GM20000 (cell line): ENCODE measurements around the gene MPST.

Experiments used
- DNase-seq: peaks from one replicate; pipeline ENCODE4 v3.0.0; 2012; ENCODE audit warnings: low spot score
- TF ChIP-seq, protein P1 (sequence below): IDR thresholded peaks from 2 replicates; pipeline ENCODE4 v1.5.1; 2012; ENCODE audit warnings: mild to moderate bottlenecking, control low read depth; ENCODE audit errors: extremely low read depth, missing control alignments

The MPST gene

DNA sequence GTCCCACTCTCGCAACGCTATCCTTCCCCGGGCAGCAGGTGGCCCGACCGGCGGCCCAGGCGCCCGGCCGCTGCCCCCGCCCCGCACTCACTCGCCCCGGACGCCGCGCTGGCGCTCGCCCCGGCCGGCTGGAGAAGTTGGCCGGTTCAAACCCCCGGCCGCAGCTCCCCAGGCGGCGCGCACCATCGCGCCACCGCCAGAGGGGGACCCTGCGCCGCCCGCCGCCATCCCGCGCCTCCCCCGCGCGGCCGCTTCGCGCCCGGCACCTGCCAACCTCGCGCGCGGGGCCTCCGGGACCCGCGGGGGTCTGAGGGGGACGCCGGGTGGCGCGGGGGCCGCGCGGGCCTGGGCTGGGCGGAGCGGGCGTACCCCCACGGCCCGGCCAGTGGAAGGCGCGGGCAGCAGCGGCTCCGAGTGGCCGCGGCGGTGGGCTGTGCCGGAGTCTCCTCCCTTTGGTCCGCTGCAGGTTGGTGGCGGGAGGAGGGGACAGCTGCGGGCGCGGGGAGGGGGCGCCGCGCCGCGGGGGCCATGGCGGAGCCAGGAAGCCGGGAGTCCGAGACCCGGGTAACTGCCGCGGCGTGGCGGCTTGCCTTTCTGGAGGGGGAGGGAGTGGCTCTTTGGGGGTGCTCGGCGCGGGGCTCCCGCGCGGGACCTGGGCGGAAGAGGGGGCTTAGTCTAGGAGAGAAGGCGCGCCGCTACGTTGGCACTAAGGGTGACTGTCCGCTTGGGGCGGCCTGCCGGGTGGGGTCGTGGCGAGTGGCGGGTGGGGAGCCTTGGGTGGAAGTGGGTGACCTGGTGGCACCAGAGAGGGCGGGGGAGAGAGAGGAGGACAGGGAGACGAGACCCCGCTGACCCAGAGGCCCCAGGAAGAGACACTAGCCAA, at the start of gene MPST, which contains the start of gene TST:
TSS of gene MPST (plus strand) at position 434 of the 883 bp plus-strand sequence. CDS start at position 529, 95 bp downstream.
TSS of gene TST (minus strand) at position 139 of the 883 bp plus-strand sequence. CDS start 715 bp downstream, outside the sequence.
- TF ChIP-seq, protein P1, sequence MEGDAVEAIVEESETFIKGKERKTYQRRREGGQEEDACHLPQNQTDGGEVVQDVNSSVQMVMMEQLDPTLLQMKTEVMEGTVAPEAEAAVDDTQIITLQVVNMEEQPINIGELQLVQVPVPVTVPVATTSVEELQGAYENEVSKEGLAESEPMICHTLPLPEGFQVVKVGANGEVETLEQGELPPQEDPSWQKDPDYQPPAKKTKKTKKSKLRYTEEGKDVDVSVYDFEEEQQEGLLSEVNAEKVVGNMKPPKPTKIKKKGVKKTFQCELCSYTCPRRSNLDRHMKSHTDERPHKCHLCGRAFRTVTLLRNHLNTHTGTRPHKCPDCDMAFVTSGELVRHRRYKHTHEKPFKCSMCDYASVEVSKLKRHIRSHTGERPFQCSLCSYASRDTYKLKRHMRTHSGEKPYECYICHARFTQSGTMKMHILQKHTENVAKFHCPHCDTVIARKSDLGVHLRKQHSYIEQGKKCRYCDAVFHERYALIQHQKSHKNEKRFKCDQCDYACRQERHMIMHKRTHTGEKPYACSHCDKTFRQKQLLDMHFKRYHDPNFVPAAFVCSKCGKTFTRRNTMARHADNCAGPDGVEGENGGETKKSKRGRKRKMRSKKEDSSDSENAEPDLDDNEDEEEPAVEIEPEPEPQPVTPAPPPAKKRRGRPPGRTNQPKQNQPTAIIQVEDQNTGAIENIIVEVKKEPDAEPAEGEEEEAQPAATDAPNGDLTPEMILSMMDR = no peak
- peak; percentile 95 for DNase-seq

DNA sequence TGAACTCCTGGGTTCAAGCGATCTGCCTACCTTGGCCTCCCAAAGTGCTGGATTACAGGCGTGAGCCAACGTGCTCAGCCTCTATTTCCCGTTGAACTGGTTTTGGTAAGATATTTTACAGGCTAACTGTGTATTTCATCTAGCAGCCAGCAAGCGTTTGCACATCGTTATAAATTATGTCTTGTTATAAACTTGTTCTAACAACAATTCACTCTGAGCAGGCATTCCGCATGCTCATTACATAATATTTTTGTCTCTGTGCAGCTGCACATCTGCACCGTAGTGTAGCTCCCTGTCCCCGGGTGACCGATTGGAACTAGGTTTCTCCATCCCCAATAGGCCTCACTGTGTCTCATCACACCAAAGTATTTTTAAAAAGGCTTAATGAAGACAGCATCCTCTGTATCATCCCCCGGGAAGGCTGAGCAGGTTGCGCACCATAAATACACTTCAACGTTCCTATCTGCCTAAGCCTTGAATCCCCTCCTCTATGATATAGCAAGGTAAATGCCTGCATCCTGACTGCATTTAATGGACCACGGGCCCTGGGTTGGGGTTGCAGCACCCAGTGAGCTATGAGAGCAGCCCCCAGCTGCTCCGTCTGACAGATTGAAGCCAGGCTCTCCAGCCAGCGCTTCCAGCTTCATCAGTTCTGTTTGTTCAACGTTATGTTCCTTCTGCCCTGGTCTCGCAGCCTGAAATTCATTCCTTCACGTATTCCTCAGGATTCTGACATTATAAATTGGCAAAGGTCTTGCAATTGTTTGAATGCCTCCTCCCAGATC, 48.0 kb upstream of the MPST start:
- no peak for DNase-seq
- TF ChIP-seq, protein P1 = no peak

DNA sequence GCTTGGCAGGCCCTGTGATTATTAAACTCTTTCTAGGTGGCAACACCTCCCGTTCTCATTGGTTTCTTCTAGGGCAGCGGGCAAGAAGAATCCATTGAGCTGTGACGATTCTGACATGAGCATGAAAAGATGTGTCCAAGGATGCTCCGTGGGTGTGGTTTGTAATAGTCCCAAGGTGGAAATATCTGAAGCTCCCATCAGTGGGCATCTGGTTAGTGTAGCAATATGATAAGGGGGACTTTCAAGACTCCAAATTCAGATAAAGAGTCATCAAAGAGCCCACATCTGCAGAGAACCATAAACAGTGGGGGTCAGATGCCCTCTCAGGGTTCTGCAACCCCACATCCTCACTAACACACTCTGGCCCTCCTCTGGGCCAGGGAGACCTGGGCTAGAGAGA, 42.9 kb upstream of the MPST start:
- TF ChIP-seq, protein P1 = no peak
- no peak for DNase-seq

DNA sequence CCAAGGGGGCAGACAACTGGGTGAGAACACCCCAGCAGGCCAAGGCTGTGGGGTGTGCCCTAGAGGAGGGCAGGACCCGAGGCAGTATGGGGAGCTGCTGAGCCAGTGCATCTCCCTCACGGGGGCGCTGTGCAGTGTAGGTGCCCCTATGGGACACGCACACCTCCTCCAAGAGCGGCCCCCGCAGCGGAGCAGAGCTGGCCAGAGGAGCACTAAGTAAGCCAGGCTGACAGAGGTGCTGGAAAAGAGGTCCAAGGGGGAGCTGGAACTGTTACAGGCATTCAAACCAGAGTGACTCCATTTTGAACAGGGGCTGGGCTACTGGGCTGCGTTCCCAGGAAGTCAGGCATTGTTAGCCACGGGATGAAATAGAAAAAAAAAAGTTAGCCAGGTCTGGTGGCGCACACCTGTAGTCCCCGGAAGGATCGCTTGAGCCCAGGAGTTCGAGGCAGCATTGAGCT, 42.1 kb upstream of the MPST start:
- peak; percentile 78 for DNase-seq
- TF ChIP-seq, protein P1 = peak; percentile 52

DNA sequence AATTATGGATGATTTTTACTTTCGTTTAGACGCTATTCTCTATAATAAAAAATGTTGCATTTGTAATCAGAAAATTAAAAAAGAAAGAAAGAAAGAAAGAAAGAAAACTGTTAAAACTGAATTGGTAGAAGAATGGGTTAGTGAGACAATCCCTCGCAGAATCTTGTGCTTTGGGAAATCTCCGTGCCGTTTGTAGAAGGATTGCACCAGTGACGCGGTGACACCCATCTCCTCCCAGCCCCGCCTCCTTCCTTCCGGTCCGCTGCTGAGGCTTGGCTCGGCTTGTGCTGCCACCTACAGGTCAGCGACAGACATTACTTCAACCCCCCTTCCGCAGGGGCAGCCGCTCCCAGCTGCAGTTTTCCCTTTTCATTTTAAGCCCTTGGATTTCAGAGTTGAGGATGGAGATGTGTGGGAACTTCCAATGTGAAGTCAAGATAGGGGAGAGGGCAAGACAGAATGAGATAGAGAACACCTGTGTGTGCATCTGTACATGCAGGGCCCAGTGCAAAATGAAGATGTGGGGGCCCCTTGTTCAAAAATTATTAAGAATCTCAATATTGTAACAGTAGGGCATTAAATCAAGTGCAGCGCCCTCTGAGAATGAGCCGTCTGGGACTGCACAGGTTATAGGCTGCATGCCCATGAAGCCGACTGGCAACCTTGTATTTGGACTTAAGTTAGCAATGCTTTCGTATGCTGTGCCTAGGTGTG, 41.4 kb upstream of the MPST start:
- TF ChIP-seq, protein P1 = peak; percentile 70
- peak; percentile 90 for DNase-seq

DNA sequence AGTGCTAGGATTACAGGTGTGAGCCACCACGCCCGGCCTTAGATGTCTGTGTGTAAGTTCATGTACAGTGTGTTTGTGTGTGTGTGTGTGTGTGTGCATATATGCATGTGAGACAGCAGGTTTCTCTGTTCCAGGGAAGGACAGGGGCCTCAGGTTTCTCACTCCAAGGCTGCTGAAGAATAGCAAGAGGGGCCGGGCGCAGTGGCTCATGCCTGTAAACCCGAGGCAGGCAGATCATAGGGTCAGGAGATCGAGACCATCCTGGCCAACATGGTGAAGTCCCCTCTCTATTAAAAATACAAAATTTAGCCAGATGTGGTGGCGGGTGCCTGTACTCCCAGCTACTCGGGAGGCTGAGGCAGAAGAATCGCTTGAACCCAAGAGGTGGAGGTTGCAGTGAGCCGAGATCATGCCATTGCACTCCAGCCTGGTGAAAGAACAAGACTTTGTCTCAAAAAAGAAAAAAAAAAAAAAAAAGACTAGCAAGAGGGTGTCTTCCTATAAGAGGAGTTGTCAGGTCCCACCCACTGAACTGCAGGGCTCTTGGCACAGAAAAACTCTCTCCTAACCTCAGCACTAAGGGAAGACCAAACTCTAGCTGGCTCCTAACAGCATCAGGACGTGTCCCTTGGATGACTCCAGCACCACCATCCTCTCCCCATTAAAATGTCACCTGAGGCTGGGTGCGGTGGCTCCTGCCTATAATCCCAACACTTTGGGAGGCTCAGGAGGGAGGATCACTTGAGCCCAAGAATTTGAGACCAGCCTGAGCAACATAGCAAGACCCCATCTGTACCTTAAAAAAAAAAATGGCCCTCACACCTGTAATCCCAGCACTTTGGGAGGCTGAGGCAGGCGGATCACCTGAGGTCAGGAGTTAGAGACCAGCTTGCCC, 40.3 kb upstream of the MPST start:
- DNase-seq = no peak
- TF ChIP-seq, protein P1 = no peak
